A673 (cell line): ENCODE measurements around the gene DLK1. TPM values are rescaled to one million over a fixed set of nuclear protein-coding genes. Genes with fewer than 3 reads are reported as not detected.

Source experiments
- BruUV-seq: library from RNA; stranded (reverse); fragments of 400-500 nt; replicated peaks from 2 replicates; lab custom pipeline; 2021; lab: Mats Ljungman, UMichigan
- CTCF ChIA-PET: fragments of 300-600 bp; sonication (Branson Sonifier 250); formaldehyde crosslinking; loops from one replicate; lab custom pipeline; 2022; ENCODE audit warnings: antibody characterized with exemption; lab: Charles Lee
- POLR2A ChIA-PET: fragments of 300-600 bp; sonication (Branson Sonifier 250); formaldehyde crosslinking; loops from one replicate; lab custom pipeline; 2022; ENCODE audit warnings: antibody characterized with exemption; ENCODE audit not compliant: low non-redundant PET; lab: Charles Lee
- DNase-seq: peaks from one replicate; pipeline ENCODE4 v3.0.0-alpha.2; 2015; ENCODE audit warnings: low spot score
- H3K27ac ChIP-seq: fragments of 200-600 bp; sonication (generic); 2 replicates; pipeline ENCODE4 v1.5.1; 2016; ENCODE audit warnings: mixed run types, low read depth, mild to moderate bottlenecking, mixed read lengths, antibody characterized with exemption, low read length; ENCODE audit not compliant: poor library complexity, severe bottlenecking
- H3K27me3 ChIP-seq: fragments of 200-600 bp; sonication (generic); replicated peaks from 2 replicates; pipeline ENCODE4 v1.6.1; 2017; ENCODE audit warnings: mixed run types, low read depth, mild to moderate bottlenecking, mixed read lengths, antibody characterized with exemption, low read length; ENCODE audit not compliant: insufficient read depth, poor library complexity
- H3K36me3 ChIP-seq: fragments of 200-600 bp; sonication (generic); 2 replicates; pipeline ENCODE4 v1.6.1; 2016; ENCODE audit warnings: mixed run types, mild to moderate bottlenecking, mixed read lengths, antibody characterized with exemption, low read length; ENCODE audit not compliant: insufficient read depth, poor library complexity, severe bottlenecking
- H3K4me1 ChIP-seq: fragments of 200-600 bp; sonication (generic); 2 replicates; pipeline ENCODE4 v1.6.1; 2017; ENCODE audit warnings: mixed run types, mild to moderate bottlenecking, mixed read lengths, antibody characterized with exemption, low read length; ENCODE audit not compliant: insufficient read depth, poor library complexity, severe bottlenecking
- H3K4me3 ChIP-seq: fragments of 200-600 bp; sonication (generic); 2 replicates; pipeline ENCODE4 v1.5.1; 2016; ENCODE audit warnings: low read depth, mixed run types, mild to moderate bottlenecking, mixed read lengths, low read length; ENCODE audit not compliant: poor library complexity, severe bottlenecking
- H3K9me3 ChIP-seq: fragments of 200-600 bp; sonication (generic); 2 replicates; pipeline ENCODE4 v1.6.1; 2016; ENCODE audit warnings: mixed run types, low read depth, mild to moderate bottlenecking, mixed read lengths, antibody characterized with exemption, low read length; ENCODE audit not compliant: poor library complexity, severe bottlenecking
- EZH2 ChIP-seq: fragments of 200-600 bp; sonication (generic); IDR thresholded peaks from 2 replicates; pipeline ENCODE4 v1.6.1; 2017; ENCODE audit warnings: borderline replicate concordance, low read depth, mild to moderate bottlenecking, mixed read lengths, antibody characterized with exemption, low read length; ENCODE audit not compliant: poor library complexity, severe bottlenecking
- intact Hi-C: fragments of 100-400 bp; cut with micrococcal nuclease; formaldehyde crosslinking; loops from one replicate; pipeline ENCODE4 v1.10.0; 2022; ENCODE audit not compliant: unreplicated experiment
- total RNA-seq: library from RNA; stranded (reverse); gene quantifications from 2 replicates; pipeline ENCODE4 v1.2.3, GENCODE V29; 2021
- TF ChIP-seq, protein P1 (sequence below): fragments of 300-800, 200-600 bp; sonication (generic); conservative IDR thresholded peaks from 2 replicates; pipeline ENCODE4 v1.5.1; 2017; ENCODE audit warnings: low read depth, mild to moderate bottlenecking, antibody characterized with exemption, low read length, moderate library complexity, mixed read lengths

Gene DLK1
- total RNA-seq, 1 experiment from 2014 or later, result not detected

DNA sequence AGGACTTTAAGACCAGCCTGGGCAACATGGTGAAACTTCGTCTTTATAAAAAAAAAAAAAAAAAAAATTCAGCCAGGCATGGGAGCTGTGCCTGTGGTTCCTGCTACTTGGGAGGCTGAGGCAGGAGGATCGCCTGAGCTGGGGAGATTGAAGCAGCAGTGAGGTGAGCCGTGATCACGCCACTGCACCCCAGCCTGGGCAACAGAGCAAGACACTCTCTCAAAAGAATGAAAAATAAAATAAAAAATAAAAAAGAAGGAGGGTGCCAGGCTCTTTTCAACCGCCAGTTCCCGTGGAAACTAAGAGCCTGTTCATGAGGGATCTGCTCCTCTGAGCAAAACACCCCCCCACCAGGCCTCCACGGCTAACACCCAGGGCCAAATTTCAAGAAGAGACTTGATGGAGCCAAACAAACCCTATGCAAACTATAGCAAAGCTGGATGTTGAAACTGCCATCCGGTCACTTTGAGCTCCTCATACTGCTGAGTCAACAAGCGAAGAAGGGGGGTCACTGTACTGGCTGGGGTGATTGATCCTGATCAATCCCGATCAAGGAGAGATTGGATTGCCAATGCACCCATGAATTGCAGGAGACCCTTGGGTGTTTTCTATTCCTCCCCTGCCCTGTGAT lies 23.4 kb downstream of the DLK1 start:
- TF ChIP-seq EZH2, result no peak
- TF ChIP-seq, protein P1, sequence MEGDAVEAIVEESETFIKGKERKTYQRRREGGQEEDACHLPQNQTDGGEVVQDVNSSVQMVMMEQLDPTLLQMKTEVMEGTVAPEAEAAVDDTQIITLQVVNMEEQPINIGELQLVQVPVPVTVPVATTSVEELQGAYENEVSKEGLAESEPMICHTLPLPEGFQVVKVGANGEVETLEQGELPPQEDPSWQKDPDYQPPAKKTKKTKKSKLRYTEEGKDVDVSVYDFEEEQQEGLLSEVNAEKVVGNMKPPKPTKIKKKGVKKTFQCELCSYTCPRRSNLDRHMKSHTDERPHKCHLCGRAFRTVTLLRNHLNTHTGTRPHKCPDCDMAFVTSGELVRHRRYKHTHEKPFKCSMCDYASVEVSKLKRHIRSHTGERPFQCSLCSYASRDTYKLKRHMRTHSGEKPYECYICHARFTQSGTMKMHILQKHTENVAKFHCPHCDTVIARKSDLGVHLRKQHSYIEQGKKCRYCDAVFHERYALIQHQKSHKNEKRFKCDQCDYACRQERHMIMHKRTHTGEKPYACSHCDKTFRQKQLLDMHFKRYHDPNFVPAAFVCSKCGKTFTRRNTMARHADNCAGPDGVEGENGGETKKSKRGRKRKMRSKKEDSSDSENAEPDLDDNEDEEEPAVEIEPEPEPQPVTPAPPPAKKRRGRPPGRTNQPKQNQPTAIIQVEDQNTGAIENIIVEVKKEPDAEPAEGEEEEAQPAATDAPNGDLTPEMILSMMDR, result no peak
- DNase-seq, result no peak
- BruUV-seq, result no TSS peak
- no peaks in the 10 kb centered on the region for H3K36me3 ChIP-seq
- no peak overlapping the region for H3K4me3 ChIP-seq
- H3K27ac ChIP-seq, result no peak overlapping the region
- no peaks in the 10 kb centered on the region for H3K9me3 ChIP-seq
- no peaks in the 10 kb centered on the region for H3K27me3 ChIP-seq
- intact Hi-C loops, result no loop called here
- no peaks in the 10 kb centered on the region for H3K4me1 ChIP-seq
- CTCF ChIA-PET, result no interaction called here
- POLR2A ChIA-PET, result no interaction called here

- no peak for DNase-seq
- H3K4me3 ChIP-seq, result no peak overlapping the region
- no TSS peak for BruUV-seq
- no peaks in the 10 kb centered on the region for H3K27me3 ChIP-seq
- CTCF ChIA-PET, result no interaction called here
- intact Hi-C loops, result no loop called here
- POLR2A ChIA-PET, result no interaction called here
- no peak overlapping the region for H3K27ac ChIP-seq
- H3K36me3 ChIP-seq, result no peaks in the 10 kb centered on the region
- no peaks in the 10 kb centered on the region for H3K4me1 ChIP-seq
- TF ChIP-seq EZH2, result no peak
- TF ChIP-seq, protein P1, result no peak
- H3K9me3 ChIP-seq, result no peaks in the 10 kb centered on the region
These were observed 24.3 kb downstream of the DLK1 start for GRCh38 chr14:100750762-100751699.

DNA sequence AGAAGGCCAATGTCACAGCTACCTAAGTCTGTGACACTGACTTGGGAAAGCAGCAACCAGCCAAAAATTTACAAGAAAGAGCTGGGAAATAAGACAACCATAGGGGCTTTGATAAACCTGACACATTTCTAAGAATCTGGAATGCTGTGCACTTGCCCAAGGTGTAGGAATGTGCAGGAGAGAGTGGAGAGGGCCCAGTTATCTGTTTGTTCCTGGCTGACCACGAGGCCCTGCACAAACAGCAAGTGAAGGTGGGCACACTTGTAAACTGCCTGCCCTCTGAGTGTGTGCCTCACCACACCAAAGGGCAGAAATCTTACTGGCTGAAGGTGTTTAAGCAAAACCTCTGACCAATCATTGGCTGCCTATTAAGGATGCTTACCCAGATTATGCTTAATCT lies 27.3 kb downstream of the DLK1 start:
- Histone ChIP-seq H3K9me3 (no peaks in the 10 kb centered on the region), H3K27me3 (no peaks in the 10 kb centered on the region), H3K4me3 (no peak overlapping the region), H3K27ac (no peak overlapping the region), H3K4me1 (no peaks in the 10 kb centered on the region), H3K36me3 (no peaks in the 10 kb centered on the region)
- no TSS peak for BruUV-seq
- intact Hi-C loops, result no loop called here
- DNase-seq, result no peak
- no peak for TF ChIP-seq EZH2
- TF ChIP-seq, protein P1, result no peak
- ChIA-PET CTCF (no interaction called here), POLR2A (no interaction called here)
